T-cell (primary cell): ENCODE data around the gene TTC17. TPM values are rescaled to one million over a fixed set of nuclear protein-coding genes. Genes with fewer than 3 reads are reported as not detected.
"Not testable (repeated sequence)": the region's sequence is repeated elsewhere in the genome, so short reads cannot be mapped to it uniquely, and the experiment has no call there.

Experiments used
- ATAC-seq, 4 experiments: fragments of 200-7000 bp in 3 of 4; fragments of 150-1000 bp in 1 of 4; cut with Tn5 transposase; replicated peaks in 1 of 4; 1 replicate in 3 of 4; 2 replicates in 1 of 4; pipeline ENCODE4 v1.10.0; 2021; ENCODE audit warnings: moderate library complexity in 3 of 4, mild to moderate bottlenecking in 2 of 4, moderate number of reproducible peaks in 1 of 4
- CTCF ChIA-PET, 2 donors: fragments of 300-600 bp; sonication (Branson Sonifier 250); formaldehyde crosslinking; loops; one replicate each; lab custom pipeline; 2022; ENCODE audit warnings: antibody characterized with exemption in 2 of 2; lab: Charles Lee
- POLR2A ChIA-PET, 2 donors: fragments of 300-600 bp; sonication (Branson Sonifier 250); formaldehyde crosslinking; loops; one replicate each; lab custom pipeline; 2022; ENCODE audit warnings: antibody characterized with exemption in 2 of 2; lab: Charles Lee
- DNase-seq, 35 experiments: peaks; one replicate each; pipeline versions ENCODE4 v3.0.0 to v3.0.0-alpha.2; 2013 to 2023
- H3K27ac ChIP-seq: one replicate; pipeline ENCODE4 v1.5.1; 2013; ENCODE audit warnings: low read length
- H3K27me3 ChIP-seq, 2 experiments: replicated peaks in 1 of 2; 1 replicate in 1 of 2; 2 replicates in 1 of 2; pipeline versions ENCODE4 v1.6.1 to v1.7.0; 2013; ENCODE audit warnings: low read length in 1 of 2, mixed read lengths in 1 of 2; ENCODE audit not compliant: control insufficient read depth in 2 of 2, insufficient read depth in 2 of 2; ENCODE audit errors: extremely low read depth in 1 of 2
- H3K36me3 ChIP-seq, 2 donors: 1 replicate in 1 of 2; 2 replicates in 1 of 2; pipeline versions ENCODE4 v1.6.1 to v1.7.0; 2013; ENCODE audit warnings: low read length in 1 of 2; ENCODE audit not compliant: control insufficient read depth in 2 of 2, insufficient read depth in 1 of 2; ENCODE audit errors: extremely low read depth in 1 of 2
- H3K4me1 ChIP-seq, 2 experiments: 1 replicate in 1 of 2; 2 replicates in 1 of 2; pipeline versions ENCODE4 v1.6.1 to v1.7.0; 2013; ENCODE audit warnings: low read length in 2 of 2, mixed read lengths in 1 of 2; ENCODE audit not compliant: insufficient read depth in 2 of 2, control insufficient read depth in 1 of 2; ENCODE audit errors: extremely low read depth in 1 of 2
- H3K4me3 ChIP-seq, 2 donors: 1 replicate in 1 of 2; 2 replicates in 1 of 2; pipeline versions ENCODE4 v1.5.1 to v1.7.0; 2013; ENCODE audit warnings: mild to moderate bottlenecking in 2 of 2, low read length in 1 of 2, moderate library complexity in 1 of 2; ENCODE audit not compliant: control insufficient read depth in 1 of 2; ENCODE audit errors: extremely low read depth in 1 of 2
- H3K9me3 ChIP-seq: 2 replicates; pipeline ENCODE4 v1.7.0; 2013
- H3K27ac Mint-ChIP-seq, 2 donors: one replicate each; pipeline ENCODE4 v1.8.0; 2020 to 2021; ENCODE audit warnings: mild to moderate bottlenecking in 2 of 2, mixed read lengths in 2 of 2
- H3K27me3 Mint-ChIP-seq, 2 donors: one replicate each; pipeline ENCODE4 v1.8.0; 2021 to 2022; ENCODE audit warnings: mixed read lengths in 2 of 2
- H3K36me3 Mint-ChIP-seq: one replicate; pipeline ENCODE4 v1.8.0; 2021; ENCODE audit warnings: mixed read lengths
- H3K4me1 Mint-ChIP-seq, 3 donors: one replicate each; pipeline ENCODE4 v1.8.0; 2020 to 2022; ENCODE audit warnings: mixed read lengths in 3 of 3, mild to moderate bottlenecking in 1 of 3
- H3K4me3 Mint-ChIP-seq, 3 donors: one replicate each; pipeline ENCODE4 v1.8.0; 2020 to 2022; ENCODE audit warnings: mild to moderate bottlenecking in 3 of 3, mixed read lengths in 3 of 3, moderate library complexity in 3 of 3
- H3K9me3 Mint-ChIP-seq, 3 donors: one replicate each; pipeline ENCODE4 v1.8.0; 2020 to 2022; ENCODE audit warnings: mixed read lengths in 3 of 3
- WGBS: methylation state at CpG from one replicate; pipeline ENCODE4 v1.1.5; 2013; ENCODE audit warnings: missing lambda C conversion rate; ENCODE audit not compliant: insufficient coverage; 5-methylcytosine and 5-hydroxymethylcytosine counted together
- total RNA-seq, 35 experiments: library from RNA in 6 of 35; stranded (reverse) in 6 of 35; fragments of 120-200 nt in 1 of 35; gene quantifications; one replicate each; pipeline versions ENCODE4 v1.2.1 to v1.2.4 and lab custom pipeline; 2013 to 2026

The TTC17 gene
- total RNA-seq, 5 donors from 2014 or later (not counting 1 experiment from before 2014, with no cell fraction given) = 72.4 to 123 (median 94.8) TPM

DNA sequence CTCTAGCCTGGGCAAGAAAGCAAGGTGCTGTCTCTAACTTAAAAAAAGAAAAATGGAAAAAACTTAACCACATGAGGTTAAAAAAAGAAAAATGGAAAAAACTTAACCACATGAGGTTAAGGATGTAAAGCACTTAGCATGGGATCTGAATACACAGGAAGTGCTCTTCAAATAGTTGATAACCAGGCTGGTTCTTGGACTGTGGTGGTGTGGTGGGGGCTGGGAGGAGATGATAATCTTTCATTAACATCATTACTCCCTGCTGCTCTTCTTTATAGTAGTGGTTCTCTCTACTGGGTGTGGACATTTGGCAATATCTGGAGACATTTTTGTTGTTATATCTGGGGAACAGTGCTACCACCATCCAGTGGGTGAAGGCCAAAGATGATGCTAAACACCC, 88.4 kb downstream of the TTC17 start:
- H3K4me3 ChIP-seq = no peak overlapping the region
- ATAC-seq (no peak), DNase-seq (no peak)
- Mint-ChIP-seq H3K36me3 (peaks cover 86% of the 10 kb centered on the region), H3K4me1 (no peaks in the 10 kb centered on the region), H3K9me3 (no peaks in the 10 kb centered on the region), H3K4me3 (no peak overlapping the region), H3K27ac (no peak overlapping the region), H3K27me3 (no peaks in the 10 kb centered on the region)
- H3K4me1 ChIP-seq = no peaks in the 10 kb centered on the region
- POLR2A ChIA-PET = interaction anchor here in 1 of 2 donors (0.6 kb wide), 1 partner anchor 108 kb away, joined by 4 read pairs; no protein-coding TSS in a partner anchor
- no peaks in the 10 kb centered on the region for H3K9me3 ChIP-seq
- peaks cover 16 to 76% of the 10 kb centered on the region in 2 donors for H3K36me3 ChIP-seq
- no peaks in the 10 kb centered on the region for H3K27me3 ChIP-seq
- CTCF ChIA-PET = no interaction called here
- H3K27ac ChIP-seq = no peak overlapping the region

DNA sequence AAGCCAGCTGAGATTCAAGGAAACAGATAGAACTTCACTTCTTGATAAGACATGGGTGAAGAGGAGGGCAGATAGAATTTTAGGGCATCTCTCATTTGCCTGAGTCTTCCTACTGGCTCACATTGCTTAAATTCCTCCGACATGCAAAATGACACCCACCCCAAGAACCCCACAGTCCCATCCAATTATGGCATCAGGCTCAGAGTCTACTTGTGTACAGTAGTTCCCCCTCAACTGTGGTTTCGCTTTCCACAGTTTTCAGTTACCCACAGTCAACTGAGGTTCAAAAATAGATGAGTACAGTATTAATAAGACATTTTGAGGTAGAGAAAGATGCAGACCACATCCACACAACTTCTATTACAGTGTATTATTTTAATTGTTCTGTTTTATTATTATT, 99.8 kb downstream of the TTC17 start:
- ATAC-seq = no peak
- Histone ChIP-seq H3K27me3 (no peaks in the 10 kb centered on the region), H3K4me1 (no peaks in the 10 kb centered on the region), H3K4me3 (no peak overlapping the region), H3K27ac (no peak overlapping the region), H3K9me3 (no peaks in the 10 kb centered on the region), H3K36me3 (peaks cover 11 to 55% of the 10 kb centered on the region in 2 donors)
- Mint-ChIP-seq H3K27ac (no peak overlapping the region), H3K4me1 (no peaks in the 10 kb centered on the region), H3K36me3 (peaks cover 83% of the 10 kb centered on the region), H3K9me3 (peaks cover 1 to 14% (median 9%) of the 10 kb centered on the region in 3 donors), H3K27me3 (no peaks in the 10 kb centered on the region), H3K4me3 (no peak overlapping the region)
- DNase-seq = no peak
- CTCF ChIA-PET = no interaction called here
- 83% methylated on average over 1 of the region's 2 CpGs for WGBS
- POLR2A ChIA-PET = no interaction called here

GRCh38 chr11:43459246-43459645, 100.5 kb downstream of the TTC17 start:
- ChIA-PET CTCF (no interaction called here), POLR2A (no interaction called here)
- no peak overlapping the region for H3K4me3 ChIP-seq
- Mint-ChIP-seq H3K4me1 (no peaks in the 10 kb centered on the region), H3K27ac (no peak overlapping the region), H3K9me3 (peaks cover 4 to 17% (median 12%) of the 10 kb centered on the region in 3 donors), H3K4me3 (no peak overlapping the region), H3K27me3 (no peaks in the 10 kb centered on the region), H3K36me3 (peaks cover 84% of the 10 kb centered on the region)
- DNase-seq = no peak
- ATAC-seq = no peak
- no CpG with 5 or more reads among the region's 1 CpG for WGBS
- no peaks in the 10 kb centered on the region for H3K27me3 ChIP-seq
- H3K4me1 ChIP-seq = no peaks in the 10 kb centered on the region
- no peak overlapping the region for H3K27ac ChIP-seq
- H3K9me3 ChIP-seq = no peaks in the 10 kb centered on the region
- peaks cover 11 to 51% of the 10 kb centered on the region in 2 donors for H3K36me3 ChIP-seq

GRCh38 chr11:43462359-43462758, 103.6 kb downstream of the TTC17 start:
- ChIA-PET POLR2A (no interaction called here), CTCF (no interaction called here)
- DNase-seq (no peak), ATAC-seq (no peak)
- 83% methylated on average over 1 of the region's 1 CpG for WGBS
- no peaks in the 10 kb centered on the region for H3K27me3 ChIP-seq
- Mint-ChIP-seq H3K4me1 (no peaks in the 10 kb centered on the region), H3K4me3 (no peak overlapping the region), H3K9me3 (peaks cover 19 to 48% (median 22%) of the 10 kb centered on the region in 3 donors), H3K36me3 (peaks cover 92% of the 10 kb centered on the region), H3K27ac (no peak overlapping the region), H3K27me3 (no peaks in the 10 kb centered on the region)
- no peaks in the 10 kb centered on the region for H3K9me3 ChIP-seq
- H3K4me1 ChIP-seq = no peaks in the 10 kb centered on the region
- H3K27ac ChIP-seq = no peak overlapping the region
- no peak overlapping the region for H3K4me3 ChIP-seq
- H3K36me3 ChIP-seq = peaks cover 11 to 46% of the 10 kb centered on the region in 2 donors

GRCh38 chr11:43467958-43468357, 109.2 kb downstream of the TTC17 start:
- Histone ChIP-seq H3K36me3 (peaks cover 0 to 8% of the 10 kb centered on the region in 2 donors), H3K4me3 (no peak overlapping the region), H3K9me3 (no peaks in the 10 kb centered on the region), H3K4me1 (no peaks in the 10 kb centered on the region), H3K27me3 (no peaks in the 10 kb centered on the region), H3K27ac (no peak overlapping the region)
- ChIA-PET CTCF (no interaction called here), POLR2A (no interaction called here)
- Mint-ChIP-seq H3K4me3 (no peak overlapping the region), H3K27ac (no peak overlapping the region), H3K9me3 (peaks cover 15 to 72% (median 46%) of the 10 kb centered on the region in 3 donors), H3K27me3 (no peaks in the 10 kb centered on the region), H3K4me1 (no peaks in the 10 kb centered on the region), H3K36me3 (peaks cover 57% of the 10 kb centered on the region)
- ATAC-seq = no peak
- no peak for DNase-seq

DNA sequence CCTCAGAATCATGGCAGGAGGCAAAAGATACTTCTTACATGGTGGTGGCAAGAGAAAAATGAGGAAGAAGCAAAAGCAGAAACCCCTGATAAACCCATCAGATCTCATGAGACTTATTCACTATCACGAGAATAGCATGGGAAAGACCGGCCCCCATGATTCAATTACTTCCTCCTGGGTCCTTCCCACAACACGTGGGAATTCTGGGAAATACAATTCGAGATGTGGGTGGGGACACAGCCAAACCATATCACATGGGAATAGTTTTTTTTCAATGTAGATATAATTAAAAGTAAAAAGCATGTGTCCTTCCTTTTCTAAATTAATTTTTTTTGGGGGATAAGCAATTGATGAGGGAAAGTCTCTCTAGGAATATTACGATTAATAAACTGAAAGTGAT, 118.8 kb downstream of the TTC17 start:
- H3K4me1 ChIP-seq, H3K27ac ChIP-seq, H3K27me3 Mint-ChIP-seq, H3K27me3 ChIP-seq, ATAC-seq, H3K4me3 ChIP-seq, H3K36me3 ChIP-seq, H3K27ac Mint-ChIP-seq, H3K9me3 ChIP-seq, H3K4me3 Mint-ChIP-seq, POLR2A ChIA-PET, DNase-seq, H3K4me1 Mint-ChIP-seq, CTCF ChIA-PET: not testable (repeated sequence)
- peaks cover 14 to 49% (median 29%) of the 10 kb centered on the region in 3 donors for H3K9me3 Mint-ChIP-seq
- WGBS = no CpG with 5 or more reads among the region's 5 CpGs
- peaks cover 47% of the 10 kb centered on the region for H3K36me3 Mint-ChIP-seq

DNA sequence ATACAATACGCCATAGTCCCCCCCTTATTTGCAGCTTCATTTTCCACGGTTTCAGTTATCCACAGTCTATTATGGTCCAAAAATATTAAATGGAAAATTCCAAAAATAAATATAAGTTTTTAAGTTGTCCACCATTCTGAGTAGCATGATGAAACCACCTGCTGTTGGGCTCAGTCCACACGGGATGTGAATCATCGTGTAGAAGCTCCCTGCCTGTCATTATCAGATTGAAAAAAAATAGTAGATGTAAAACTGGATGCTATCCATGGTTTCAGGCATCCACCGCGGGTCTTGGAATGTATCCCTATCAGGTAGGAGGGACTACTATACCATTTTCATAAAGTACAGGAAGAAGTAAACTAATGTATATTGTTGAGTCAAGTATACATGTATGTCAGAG, 127.4 kb downstream of the TTC17 start:
- H3K4me1 ChIP-seq = no peaks in the 10 kb centered on the region
- no peak overlapping the region for H3K4me3 Mint-ChIP-seq
- H3K4me1 Mint-ChIP-seq = no peaks in the 10 kb centered on the region
- CTCF ChIA-PET = no interaction called here
- H3K9me3 Mint-ChIP-seq = peaks cover 0 to 5% (median 5%) of the 10 kb centered on the region in 3 donors
- peaks cover 7 to 17% of the 10 kb centered on the region in 2 donors for H3K36me3 ChIP-seq
- no peaks in the 10 kb centered on the region for H3K9me3 ChIP-seq
- no peak overlapping the region for H3K27ac Mint-ChIP-seq
- no peak overlapping the region for H3K4me3 ChIP-seq
- H3K36me3 Mint-ChIP-seq = peaks cover 40% of the 10 kb centered on the region
- H3K27me3 ChIP-seq = no peaks in the 10 kb centered on the region
- WGBS = 100% methylated on average over 2 of the region's 6 CpGs
- POLR2A ChIA-PET = no interaction called here
- H3K27ac ChIP-seq = no peak overlapping the region
- H3K27me3 Mint-ChIP-seq = no peaks in the 10 kb centered on the region
- DNase-seq (no peak), ATAC-seq (no peak)
